ENCODE measurements around the gene EIF3A.

DNA sequence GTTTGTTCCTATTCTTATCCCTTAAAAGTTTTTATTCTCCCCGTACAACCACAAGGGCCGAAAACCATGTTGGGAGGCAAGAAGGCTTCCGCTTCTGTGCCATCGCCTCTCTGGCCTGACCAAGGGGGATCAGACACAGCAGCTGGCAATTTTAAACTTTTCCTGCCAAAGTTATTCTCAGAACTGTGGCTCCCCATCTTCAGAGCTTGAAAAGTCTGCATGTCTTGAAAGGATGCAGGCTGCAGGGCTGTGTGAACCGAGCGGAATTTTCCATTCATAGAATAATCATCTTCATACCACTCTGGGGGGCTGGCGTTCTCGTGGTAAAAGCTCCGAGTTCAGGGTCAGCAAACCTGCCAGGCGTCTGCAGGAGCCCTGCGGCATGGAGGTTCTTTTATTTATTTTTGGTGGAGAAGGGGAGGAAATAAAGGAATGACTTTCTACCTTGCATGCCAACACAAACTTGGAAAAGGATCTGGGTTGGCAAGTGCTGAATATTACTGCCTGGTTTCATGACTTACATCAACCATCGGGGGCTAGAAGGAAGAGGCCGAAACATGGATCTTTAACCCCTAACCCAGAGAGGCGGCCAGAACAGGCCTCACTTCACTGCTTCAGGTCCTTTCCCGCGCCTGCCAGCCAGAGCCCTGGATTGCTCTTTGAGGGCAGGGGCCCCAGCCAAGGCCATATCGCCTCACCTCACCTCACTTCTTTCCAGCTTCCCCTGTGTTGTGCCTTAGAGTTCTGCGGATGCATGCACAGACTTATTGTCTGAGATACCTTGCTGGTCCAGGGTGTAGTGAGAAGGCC lies 54.1 kb downstream of the EIF3A start:
- TF ChIP-seq, protein P1, sequence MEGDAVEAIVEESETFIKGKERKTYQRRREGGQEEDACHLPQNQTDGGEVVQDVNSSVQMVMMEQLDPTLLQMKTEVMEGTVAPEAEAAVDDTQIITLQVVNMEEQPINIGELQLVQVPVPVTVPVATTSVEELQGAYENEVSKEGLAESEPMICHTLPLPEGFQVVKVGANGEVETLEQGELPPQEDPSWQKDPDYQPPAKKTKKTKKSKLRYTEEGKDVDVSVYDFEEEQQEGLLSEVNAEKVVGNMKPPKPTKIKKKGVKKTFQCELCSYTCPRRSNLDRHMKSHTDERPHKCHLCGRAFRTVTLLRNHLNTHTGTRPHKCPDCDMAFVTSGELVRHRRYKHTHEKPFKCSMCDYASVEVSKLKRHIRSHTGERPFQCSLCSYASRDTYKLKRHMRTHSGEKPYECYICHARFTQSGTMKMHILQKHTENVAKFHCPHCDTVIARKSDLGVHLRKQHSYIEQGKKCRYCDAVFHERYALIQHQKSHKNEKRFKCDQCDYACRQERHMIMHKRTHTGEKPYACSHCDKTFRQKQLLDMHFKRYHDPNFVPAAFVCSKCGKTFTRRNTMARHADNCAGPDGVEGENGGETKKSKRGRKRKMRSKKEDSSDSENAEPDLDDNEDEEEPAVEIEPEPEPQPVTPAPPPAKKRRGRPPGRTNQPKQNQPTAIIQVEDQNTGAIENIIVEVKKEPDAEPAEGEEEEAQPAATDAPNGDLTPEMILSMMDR (IDR thresholded peaks at IDR 0.05), result no peak
- TF ChIP-seq EP300 (IDR thresholded peaks at IDR 0.05), result no peak

Measured in stomach (tissue), 4 donors.